Adipocyte (in vitro differentiated cells): ENCODE data around the gene C16orf90.
"Not testable (repeated sequence)": the region's sequence is repeated elsewhere in the genome, so short reads cannot be mapped to it uniquely, and the experiment has no call there.

Experiments used
- DNase-seq: peaks from one replicate; pipeline ENCODE4 v3.0.0-alpha.2; 2015; ENCODE audit warnings: low read depth
- H3K27me3 ChIP-seq: replicated peaks from 2 replicates; pipeline ENCODE4 v1.7.0; 2013; ENCODE audit warnings: mild to moderate bottlenecking, low read length, moderate library complexity; ENCODE audit not compliant: control insufficient read depth, insufficient read depth
- H3K36me3 ChIP-seq: 2 replicates; pipeline ENCODE4 v1.7.0; 2013; ENCODE audit warnings: low read length, mild to moderate bottlenecking, moderate library complexity; ENCODE audit not compliant: control insufficient read depth, insufficient read depth, severe bottlenecking
- H3K4me1 ChIP-seq: 2 replicates; pipeline ENCODE4 v1.7.0; 2013; ENCODE audit warnings: mild to moderate bottlenecking, low read length, moderate library complexity; ENCODE audit not compliant: control insufficient read depth, insufficient read depth
- H3K4me3 ChIP-seq: 2 replicates; pipeline ENCODE4 v1.7.0; 2013; ENCODE audit warnings: mild to moderate bottlenecking, low read length, moderate library complexity
- H3K9ac ChIP-seq: 2 replicates; pipeline ENCODE4 v1.7.0; 2013; ENCODE audit warnings: mild to moderate bottlenecking, low read length, moderate library complexity
- H3K9me3 ChIP-seq: 2 replicates; pipeline ENCODE4 v1.7.0; 2013; ENCODE audit warnings: mild to moderate bottlenecking, low read length, moderate library complexity; ENCODE audit not compliant: control insufficient read depth

Gene C16orf90

GRCh38 chr16:3527216-3527829 is 32.0 kb upstream of the C16orf90 start:
- DNase-seq: peak; percentile 66
- not testable (repeated sequence) for H3K9me3 ChIP-seq, H3K4me1 ChIP-seq, H3K4me3 ChIP-seq, H3K9ac ChIP-seq, H3K27me3 ChIP-seq
- peaks cover 47% of the 10 kb centered on the region for H3K36me3 ChIP-seq

GRCh38 chr16:3525951-3526350 is 30.7 kb upstream of the C16orf90 start:
- Histone ChIP-seq H3K4me3 (no peak overlapping the region), H3K9me3 (no peaks in the 10 kb centered on the region)
- DNase-seq: no peak

GRCh38 chr16:3523281-3523680 is 28.0 kb upstream of the C16orf90 start:
- Histone ChIP-seq H3K27me3 (no peaks in the 10 kb centered on the region), H3K9me3 (no peaks in the 10 kb centered on the region), H3K4me3 (no peak overlapping the region), H3K36me3 (peaks cover 56% of the 10 kb centered on the region), H3K4me1 (peaks cover 6% of the 10 kb centered on the region), H3K9ac (no peak overlapping the region)
- DNase-seq: no peak

More at GRCh38 chr16:3525951-3526350, 30.7 kb upstream of the C16orf90 start:
- Histone ChIP-seq H3K36me3 (peaks cover 43% of the 10 kb centered on the region), H3K4me1 (peaks cover 6% of the 10 kb centered on the region), H3K9ac (no peak overlapping the region), H3K27me3 (no peaks in the 10 kb centered on the region)

GRCh38 chr16:3520841-3521240 is 25.6 kb upstream of the C16orf90 start:
- no peak overlapping the region for H3K4me3 ChIP-seq
- DNase-seq: no peak
- no peaks in the 10 kb centered on the region for H3K9me3 ChIP-seq
- peaks cover 6% of the 10 kb centered on the region for H3K4me1 ChIP-seq
- peaks cover 73% of the 10 kb centered on the region for H3K36me3 ChIP-seq
- no peaks in the 10 kb centered on the region for H3K27me3 ChIP-seq
- no peak overlapping the region for H3K9ac ChIP-seq

GRCh38 chr16:3520413-3520812 is 25.1 kb upstream of the C16orf90 start:
- Histone ChIP-seq H3K36me3 (peaks cover 77% of the 10 kb centered on the region), H3K9me3 (no peaks in the 10 kb centered on the region), H3K4me1 (peaks cover 6% of the 10 kb centered on the region), H3K9ac (no peak overlapping the region), H3K4me3 (no peak overlapping the region), H3K27me3 (no peaks in the 10 kb centered on the region)
- DNase-seq: peak; percentile 78

- Histone ChIP-seq H3K36me3 (peaks cover 78% of the 10 kb centered on the region), H3K9me3 (no peaks in the 10 kb centered on the region), H3K9ac (no peak overlapping the region), H3K4me1 (peaks cover 6% of the 10 kb centered on the region), H3K27me3 (no peaks in the 10 kb centered on the region), H3K4me3 (no peak overlapping the region)
- DNase-seq: no peak
These were observed 24.3 kb upstream of the C16orf90 start for GRCh38 chr16:3519581-3519980.

- Histone ChIP-seq H3K27me3 (no peaks in the 10 kb centered on the region), H3K36me3 (peaks cover 79% of the 10 kb centered on the region), H3K9ac (no peak overlapping the region), H3K9me3 (no peaks in the 10 kb centered on the region), H3K4me3 (no peak overlapping the region), H3K4me1 (peaks cover 6% of the 10 kb centered on the region)
- no peak for DNase-seq
These were observed 23.7 kb upstream of the C16orf90 start for GRCh38 chr16:3518986-3519348.

GRCh38 chr16:3518292-3518985 is 23.1 kb upstream of the C16orf90 start:
- H3K4me1 ChIP-seq: peaks cover 6% of the 10 kb centered on the region
- no peaks in the 10 kb centered on the region for H3K9me3 ChIP-seq
- H3K4me3 ChIP-seq: no peak overlapping the region
- DNase-seq: peak; percentile 44
- H3K27me3 ChIP-seq: no peaks in the 10 kb centered on the region
- H3K9ac ChIP-seq: no peak overlapping the region
- H3K36me3 ChIP-seq: peaks cover 79% of the 10 kb centered on the region

- H3K9ac ChIP-seq: no peak overlapping the region
- H3K4me3 ChIP-seq: no peak overlapping the region
- no peaks in the 10 kb centered on the region for H3K9me3 ChIP-seq
- no peaks in the 10 kb centered on the region for H3K27me3 ChIP-seq
- no peaks in the 10 kb centered on the region for H3K4me1 ChIP-seq
- H3K36me3 ChIP-seq: peaks cover 90% of the 10 kb centered on the region
- no peak for DNase-seq
These were observed 20.6 kb upstream of the C16orf90 start for GRCh38 chr16:3515897-3516296.

GRCh38 chr16:3514621-3515020 is 19.3 kb upstream of the C16orf90 start:
- Histone ChIP-seq H3K36me3 (peaks cover 86% of the 10 kb centered on the region), H3K27me3 (no peaks in the 10 kb centered on the region), H3K9ac (no peak overlapping the region), H3K9me3 (no peaks in the 10 kb centered on the region), H3K4me1 (no peaks in the 10 kb centered on the region), H3K4me3 (no peak overlapping the region)
- DNase-seq: no peak

GRCh38 chr16:3513892-3514583 is 18.7 kb upstream of the C16orf90 start:
- Histone ChIP-seq H3K4me3 (no peak overlapping the region), H3K27me3 (no peaks in the 10 kb centered on the region), H3K9ac (no peak overlapping the region), H3K4me1 (no peaks in the 10 kb centered on the region), H3K36me3 (peaks cover 86% of the 10 kb centered on the region), H3K9me3 (no peaks in the 10 kb centered on the region)
- DNase-seq: no peak
